K562 (cell line): ENCODE data around the gene VPS4A. TPM values are rescaled to one million over a fixed set of nuclear protein-coding genes. Genes with fewer than 3 reads are reported as not detected.

ENCODE experiments used
- ATAC-seq: fragments of 200-7000 bp; cut with Tn5 transposase; 3 replicates; pipeline ENCODE4 v1.9.1; 2020; ENCODE audit warnings: moderate library complexity
- BruUV-seq: library from RNA; stranded (reverse); fragments of 400-500 nt; replicated peaks from 2 replicates; lab custom pipeline; 2021; lab: Mats Ljungman, UMichigan
- CTCF ChIA-PET: fragments of 300-600 bp; formaldehyde crosslinking; extraction: SDS; loops from one replicate; lab custom pipeline; 2021; ENCODE audit warnings: low intra/inter-chr PET ratio; lab: Yijun Ruan, JAX
- POLR2A ChIA-PET: fragments of 300-600, 350-650 bp; sonication (Branson Sonifier 250); formaldehyde crosslinking; extraction: SDS; loops from one replicate; lab custom pipeline; 2021; ENCODE audit warnings: antibody characterized with exemption, inconsistent platforms; lab: Yijun Ruan, JAX
- DNase-seq, 4 experiments: peaks; one replicate each; pipeline versions ENCODE4 v3.0.0 to v3.0.0-alpha.2; 2011 to 2018; ENCODE audit warnings: low spot score in 3 of 4, mixed read lengths in 3 of 4; ENCODE audit errors: extremely low read depth in 1 of 4
- FAIRE-seq: peaks from 2 replicates; lab custom pipeline; 2011; peaks lifted over from hg19 to GRCh38; lab: Jason Lieb, UNC
- H2AFZ ChIP-seq: 2 replicates; pipeline ENCODE4 v1.6.0; 2011; ENCODE audit warnings: low read depth, low read length, control low read depth, inconsistent platforms
- H3K27ac ChIP-seq: fragments of 200-600 bp; 3 replicates; pipeline ENCODE4 v1.8.0; 2011; ENCODE audit warnings: low read depth, mild to moderate bottlenecking, control low read depth, inconsistent platforms, low read length, moderate library complexity, mixed read lengths; ENCODE audit errors: extremely low read depth
- H3K27me3 ChIP-seq, 2 experiments: fragments of 300-600 bp in 1 of 2; 2 replicates in 1 of 2; 3 replicates in 1 of 2; pipeline versions ENCODE4 v1.6.0 to v1.8.0; 2011; ENCODE audit warnings: inconsistent platforms in 2 of 2, low read length in 2 of 2, mild to moderate bottlenecking in 1 of 2, mixed read lengths in 1 of 2, moderate library complexity in 1 of 2; ENCODE audit not compliant: control insufficient read depth in 2 of 2, insufficient read depth in 2 of 2
- H3K36me3 ChIP-seq: fragments of 300-600 bp; 3 replicates; pipeline ENCODE4 v1.8.0; 2011; ENCODE audit warnings: mild to moderate bottlenecking, low read length, inconsistent platforms; ENCODE audit not compliant: control insufficient read depth, insufficient read depth
- H3K4me1 ChIP-seq, 2 experiments: fragments of 200-600 bp in 1 of 2; replicated peaks in 1 of 2; 2 replicates in 1 of 2; 3 replicates in 1 of 2; pipeline versions ENCODE4 v1.5.1 to v1.8.0; 2011; ENCODE audit warnings: inconsistent platforms in 2 of 2, low read length in 2 of 2, mild to moderate bottlenecking in 1 of 2, mixed read lengths in 1 of 2, moderate library complexity in 1 of 2; ENCODE audit not compliant: control insufficient read depth in 2 of 2, insufficient read depth in 2 of 2
- H3K4me2 ChIP-seq: 2 replicates; pipeline ENCODE4 v1.6.1; 2011; ENCODE audit warnings: low read length, control low read depth, inconsistent platforms, mixed read lengths; ENCODE audit not compliant: insufficient read depth
- H3K4me3 ChIP-seq: fragments of 200-600 bp; sonication (generic), shearing (Covaris generic); 2 replicates; pipeline ENCODE4 v1.5.1; 2016; ENCODE audit warnings: control low read depth, inconsistent platforms
- H3K79me2 ChIP-seq: fragments of 200-600 bp; 3 replicates; pipeline ENCODE4 v1.8.0; 2011; ENCODE audit warnings: low read length, inconsistent platforms; ENCODE audit not compliant: control insufficient read depth, insufficient read depth
- H3K9ac ChIP-seq, 2 experiments: 2 replicates each; pipeline versions ENCODE4 v1.6.0 to v1.6.1; 2011; ENCODE audit warnings: low read depth in 2 of 2, low read length in 2 of 2, control low read depth in 1 of 2, inconsistent platforms in 1 of 2, mild to moderate bottlenecking in 1 of 2, mixed read lengths in 1 of 2; ENCODE audit not compliant: insufficient read depth in 1 of 2
- H3K9me1 ChIP-seq: one replicate; pipeline ENCODE4 v1.6.0; 2011; ENCODE audit warnings: inconsistent platforms, mild to moderate bottlenecking, low read length, moderate library complexity; ENCODE audit not compliant: control insufficient read depth, insufficient read depth
- H3K9me3 ChIP-seq: replicated peaks from 2 replicates; pipeline ENCODE4 v1.5.1; 2011; ENCODE audit warnings: low read depth, low read length, inconsistent platforms; ENCODE audit not compliant: control insufficient read depth, insufficient read depth
- H4K20me1 ChIP-seq: replicated peaks from 2 replicates; pipeline ENCODE4 v1.6.1; 2011; ENCODE audit warnings: low read length, inconsistent platforms, mixed read lengths; ENCODE audit not compliant: control insufficient read depth, insufficient read depth
- CGGBP1 ChIP-seq: fragments of 250-450 bp; sonication (Bioruptor Pico); IDR thresholded peaks from 2 replicates; pipeline ENCODE4 v1.9.0; 2021; ENCODE audit warnings: mild to moderate bottlenecking
- CLOCK ChIP-seq: fragments of 250-450 bp; sonication (Bioruptor Pico); IDR thresholded peaks from 2 replicates; pipeline ENCODE4 v1.4.0; 2020; ENCODE audit warnings: mild to moderate bottlenecking, moderate library complexity, borderline replicate concordance
- HMBOX1 ChIP-seq: sonication (generic); IDR thresholded peaks from 2 replicates; pipeline ENCODE4 v1.6.1; 2016
- KAT7 ChIP-seq: sonication (generic); formaldehyde crosslinking; IDR thresholded peaks from 2 replicates; pipeline ENCODE4 v1.8.0; 2022; ENCODE audit warnings: missing genetic modification reagents, mild to moderate bottlenecking, borderline replicate concordance
- MAX ChIP-seq: sonication (generic); formaldehyde crosslinking; IDR thresholded peaks from 2 replicates; pipeline ENCODE4 v1.9.0; 2022; ENCODE audit warnings: mild to moderate bottlenecking, missing genetic modification reagents
- MECOM ChIP-seq: fragments of 250-450 bp; sonication (Bioruptor Pico); IDR thresholded peaks from 2 replicates; pipeline ENCODE4 v1.8.0; 2022; ENCODE audit warnings: inconsistent platforms
- NR1H2 ChIP-seq: sonication (generic); formaldehyde crosslinking; IDR thresholded peaks from 2 replicates; pipeline ENCODE4 v1.4.0; 2020; ENCODE audit warnings: mild to moderate bottlenecking, missing genetic modification reagents
- RB1 ChIP-seq: fragments of 450-650 bp; IDR thresholded peaks from 2 replicates; pipeline ENCODE4 v1.6.1; 2017; ENCODE audit warnings: low read depth, mild to moderate bottlenecking
- ZNF407 ChIP-seq: fragments of 450-650 bp; IDR thresholded peaks from 2 replicates; pipeline ENCODE4 v1.6.1; 2016; ENCODE audit warnings: low read depth
- WGBS: fragments of 100-300 bp; shearing (Covaris generic); methylation state at CpG from one replicate; pipeline ENCODE4 v1.1.6; 2016; ENCODE audit warnings: low coverage, mixed read lengths; ENCODE audit not compliant: insufficient coverage; ENCODE audit errors: missing lambda C conversion rate; 5-methylcytosine and 5-hydroxymethylcytosine counted together
- in situ Hi-C: fragments of 300-500 bp; cut with MboI; formaldehyde crosslinking; loops from 4 replicates; pipeline ENCODE4 v1.15.0; 2018; ENCODE audit warnings: inconsistent platforms, mixed read lengths
- intact Hi-C: fragments of 100-400 bp; cut with micrococcal nuclease; formaldehyde crosslinking; loops from 2 replicates; pipeline ENCODE4 v1.14.2; 2022
- polyA plus RNA-seq, 8 experiments: library from polyadenylated mRNA; depleted of rRNA in 4 of 8; stranded (reverse) in 5 of 8; unstranded in 3 of 8; fragments of >200 nt; fragmentation: Nextera tagmentation in 2 of 8; fragmentation: Illumina TruSeq in 1 of 8; extraction: Ambion mirVana in 2 of 8; extraction: Trizol in 1 of 8; gene quantifications; 2 replicates each; pipeline versions ENCODE4 v1.2.1 to v1.2.3, GENCODE V29; 2011 to 2014; ENCODE audit warnings: inconsistent platforms in 1 of 8, missing spikeins in 1 of 8
- total RNA-seq, 7 experiments: library from RNA; depleted of rRNA in 6 of 7; stranded (reverse); fragments of >200 nt in 6 of 7; fragmentation: Illumina TruSeq in 2 of 7; extraction: Trizol in 2 of 7; gene quantifications; 2 replicates each; pipeline versions ENCODE4 v1.2.1 to v1.2.3, GENCODE V29; 2011 to 2021; ENCODE audit warnings: low replicate concordance in 1 of 7

Gene VPS4A
- total and polyA plus RNA-seq, 9 of the 15 experiments (the other 6 are each of a cell fraction or from before 2014, with no cell fraction given) = 7.6 to 45.4 (median 29.9) TPM

GRCh38 chr16:69373019-69373418 is 61.9 kb downstream of the VPS4A start:
- Histone ChIP-seq H3K9ac (no peak overlapping the region), H3K27ac (no peak overlapping the region), H3K4me1 (peaks cover 0 to 6% of the 10 kb centered on the region in 2 experiments; a peak in 2 of 5 replicates), H3K36me3 (peaks cover 78% of the 10 kb centered on the region), H3K4me2 (no peak overlapping the region), H3K4me3 (no peak overlapping the region), H2AFZ (no peak overlapping the region), H3K9me1 (no peaks in the 10 kb centered on the region), H3K27me3 (no peaks in the 10 kb centered on the region), H3K9me3 (no peaks in the 10 kb centered on the region), H4K20me1 (0 out of 2 replicates have a peak, but pooled peaks cover 3% of the 10 kb centered on the region), H3K79me2 (peaks cover 3% of the 10 kb centered on the region; the same call in 1 of the 3 replicates)
- ChIA-PET CTCF (no interaction called here), POLR2A (interaction anchor here (0.5 to 0.7 kb wide), 3 partner anchors 9 to 535 kb away, joined by 3 read pairs; no protein-coding TSS in a partner anchor)
- WGBS = 100% methylated on average over 1 of the region's 1 CpG
- TF ChIP-seq MAX (CRISPR knock-in tag) (no peak), HMBOX1 (no peak), ZNF407 (no peak), NR1H2 (CRISPR knock-in tag) (no peak), CGGBP1 (no peak), CLOCK (no peak), KAT7 (CRISPR knock-in tag) (no peak), MECOM (CRISPR knock-in tag) (no peak), RB1 (no peak)
- BruUV-seq = no TSS peak
- intact Hi-C loops = no loop called here
- FAIRE-seq = no peak
- in situ Hi-C loops = no loop called here
- no peak for DNase-seq
- ATAC-seq = no peak
